Natural killer cell treated with Interleukin-12 subunit alpha and Interleukin-12 subunit beta and Interleukin-15 and Interleukin-18, amount 100 ng/mL, for 72 hours (primary cell): ENCODE data around the gene C1orf185. TPM values are rescaled to one million over a fixed set of nuclear protein-coding genes. Genes with fewer than 3 reads are reported as not detected.

Source experiments
- total RNA-seq, 2 donors: library from RNA; stranded (reverse); gene quantifications; one replicate each; pipeline ENCODE4 v1.2.3, GENCODE V29; 2022

Gene C1orf185
- total RNA-seq, 2 donors from 2014 or later, result not detected

Other genes starting within 250 kb of the C1orf185 start
- gene FAF1, start 142.0 kb upstream of the C1orf185 start, total RNA-seq, result 10 to 100 TPM; 77.9 to 84.9 TPM
- gene CDKN2C, start 132.0 kb upstream of the C1orf185 start, total RNA-seq, result 10 to 100 TPM; 21.9 to 22.5 TPM
- gene RNF11, start 134.0 kb downstream of the C1orf185 start, total RNA-seq, result 10 to 100 TPM; 44.0 to 56.7 TPM
- under 1 TPM in 1 of 2 donors, not detected in 1; 0.78 TPM for gene TTC39A, start 228.3 kb downstream of the C1orf185 start, total RNA-seq